ENCODE data around the gene TANC1. TPM values are rescaled to one million over a fixed set of nuclear protein-coding genes. Genes with fewer than 3 reads are reported as not detected.

The TANC1 gene
- total and polyA plus RNA-seq, 12 donors = 17.8 to 90.5 (median 70.0) TPM

GRCh38 chr2:159111346-159111927, 143.0 kb downstream of the TANC1 start:
- peak in 1 of 9 donors; percentile 3 for TF ChIP-seq CTCF (IDR thresholded peaks at IDR 0.05)
- 48 to 68% methylated on average over 8 of the region's 8 CpGs for WGBS, 2 donors
- intact Hi-C loops (cut with DNase I) = loop anchor here in 3 of 10 donors (5.0 to 10.0 kb wide), 5 partner anchors 67 to 147 kb away; partner anchors contain the start of gene TANC1 (in 2 of the 3)
- no peak overlapping the region for H3K4me3 ChIP-seq
- no peaks in the 10 kb centered on the region for H3K27me3 ChIP-seq
- no peaks in the 10 kb centered on the region for H3K36me3 ChIP-seq
- ATAC-seq (peak; percentile 36 to 88 (median 78)), DNase-seq (peak in 1 of 2 donors; percentile 64)
- H3K27ac ChIP-seq = peak overlapping the region in 6 of 10 donors; percentile 31 to 68 (median 59)
- H3K9me3 ChIP-seq = peaks cover 0 to 3% (median 0%) of the 10 kb centered on the region in 11 donors
- peaks cover 0 to 81% (median 35%) of the 10 kb centered on the region in 9 donors for H3K4me1 ChIP-seq

GRCh38 chr2:159114835-159115234, 146.4 kb downstream of the TANC1 start:
- ATAC-seq = no peak
- no peak for DNase-seq
- Histone ChIP-seq H3K9me3 (peaks cover 0 to 11% (median 0%) of the 10 kb centered on the region in 11 donors), H3K4me1 (peaks cover 4 to 70% (median 29%) of the 10 kb centered on the region in 9 donors), H3K36me3 (no peaks in the 10 kb centered on the region), H3K27me3 (no peaks in the 10 kb centered on the region), H3K27ac (peak overlapping the region in 2 of 10 donors; percentile 3 to 21), H3K4me3 (no peak overlapping the region)
- TF ChIP-seq CTCF (IDR thresholded peaks at IDR 0.05) = no peak
- WGBS, 2 donors = 87 to 94% methylated on average over 5 of the region's 5 CpGs
- intact Hi-C loops (cut with DNase I) = loop anchor here (1.0 to 10.0 kb wide), 10 partner anchors 43 to 214 kb away; partner anchors contain the start of gene TANC1 (in 4 of the 10)

GRCh38 chr2:159116922-159117321, 148.5 kb downstream of the TANC1 start:
- no peaks in the 10 kb centered on the region for H3K27me3 ChIP-seq
- no peak for TF ChIP-seq CTCF (IDR thresholded peaks at IDR 0.05)
- peak overlapping the region in 3 of 10 donors; percentile 2 to 33 (median 7) for H3K27ac ChIP-seq
- H3K4me3 ChIP-seq = no peak overlapping the region
- intact Hi-C loops (cut with DNase I) = loop anchor here (5.0 to 10.0 kb wide), 8 partner anchors 45 to 152 kb away; partner anchors contain the start of gene TANC1 (in 3 of the 10)
- no peaks in the 10 kb centered on the region for H3K36me3 ChIP-seq
- peaks cover 0 to 11% (median 0%) of the 10 kb centered on the region in 11 donors for H3K9me3 ChIP-seq
- 99% methylated on average over 6 of the region's 6 CpGs for WGBS, 2 donors
- H3K4me1 ChIP-seq = peaks cover 4 to 60% (median 22%) of the 10 kb centered on the region in 9 donors
- no peak for DNase-seq
- no peak for ATAC-seq

- WGBS, 2 donors = 88 to 100% methylated on average over 4 of the region's 4 CpGs
- H3K27ac ChIP-seq = peak overlapping the region in 3 of 10 donors; percentile 73 to 79 (median 75)
- TF ChIP-seq CTCF (IDR thresholded peaks at IDR 0.05) = no peak
- intact Hi-C loops (cut with DNase I) = loop anchor here (1.0 to 10.0 kb wide), 14 partner anchors 45 to 217 kb away; partner anchors contain the start of gene TANC1 (in 4 of the 10)
- H3K27me3 ChIP-seq = no peaks in the 10 kb centered on the region
- DNase-seq (no peak), ATAC-seq (no peak)
- peaks cover 0 to 11% (median 0%) of the 10 kb centered on the region in 11 donors for H3K9me3 ChIP-seq
- H3K36me3 ChIP-seq = no peaks in the 10 kb centered on the region
- peaks cover 4 to 59% (median 22%) of the 10 kb centered on the region in 9 donors for H3K4me1 ChIP-seq
- H3K4me3 ChIP-seq = no peak overlapping the region
Observed at GRCh38 chr2:159117658-159118057, 149.2 kb downstream of the TANC1 start.
